Common myeloid progenitor, CD34-positive (primary cell): Measurements from ENCODE around the gene TMEM61.

Experiments used
- CTCF ChIA-PET: fragments of 350-600 bp; sonication (Branson Sonifier 250); formaldehyde crosslinking; loops from one replicate; lab custom pipeline; 2021; ENCODE audit warnings: antibody characterized with exemption; lab: Charles Lee
- POLR2A ChIA-PET: fragments of 350-600 bp; sonication (Branson Sonifier 250); formaldehyde crosslinking; loops from one replicate; lab custom pipeline; 2021; ENCODE audit warnings: antibody characterized with exemption; lab: Charles Lee
- DNase-seq, 3 donors: peaks; one replicate each; pipeline versions ENCODE4 v3.0.0 to v3.0.0-alpha.2; 2013
- H3K27ac ChIP-seq, 2 experiments: 1 replicate in 1 of 2; 2 replicates in 1 of 2; pipeline ENCODE4 v1.7.0; 2013; ENCODE audit warnings: inconsistent platforms in 2 of 2, low read length in 2 of 2, mild to moderate bottlenecking in 2 of 2, low read depth in 1 of 2, moderate library complexity in 1 of 2; ENCODE audit not compliant: severe bottlenecking in 2 of 2, insufficient read depth in 1 of 2, poor library complexity in 1 of 2
- H3K27me3 ChIP-seq, 5 experiments: replicated peaks in 2 of 5; 1 replicate in 3 of 5; 2 replicates in 2 of 5; pipeline versions ENCODE4 v1.6.1 to v1.7.0; 2013; ENCODE audit warnings: low read length in 4 of 5, mild to moderate bottlenecking in 2 of 5, moderate library complexity in 2 of 5, inconsistent platforms in 1 of 5; ENCODE audit not compliant: insufficient read depth in 5 of 5, control insufficient read depth in 4 of 5
- H3K36me3 ChIP-seq, 4 experiments: 1 replicate in 2 of 4; 2 replicates in 2 of 4; pipeline versions ENCODE4 v1.6.1 to v1.7.0; 2013; ENCODE audit warnings: low read length in 3 of 4, control low read depth in 1 of 4, mild to moderate bottlenecking in 1 of 4; ENCODE audit not compliant: control insufficient read depth in 4 of 4, insufficient read depth in 4 of 4
- H3K4me1 ChIP-seq, 4 experiments: 1 replicate in 3 of 4; 2 replicates in 1 of 4; pipeline versions ENCODE4 v1.6.1 to v1.7.1; 2013; ENCODE audit warnings: low read length in 3 of 4, mild to moderate bottlenecking in 3 of 4, control low read depth in 1 of 4, inconsistent platforms in 1 of 4, moderate library complexity in 1 of 4; ENCODE audit not compliant: control insufficient read depth in 4 of 4, insufficient read depth in 4 of 4; ENCODE audit errors: control extremely low read depth in 1 of 4
- H3K4me3 ChIP-seq, 7 experiments: 1 replicate in 4 of 7; 2 replicates in 3 of 7; pipeline versions ENCODE4 v1.5.1 to v1.7.0; 2013; ENCODE audit warnings: mild to moderate bottlenecking in 7 of 7, low read length in 6 of 7, moderate library complexity in 6 of 7, inconsistent platforms in 2 of 7, low read depth in 2 of 7, control low read depth in 1 of 7; ENCODE audit not compliant: insufficient read depth in 4 of 7, control insufficient read depth in 1 of 7; ENCODE audit errors: extremely low read depth in 1 of 7
- H3K9me3 ChIP-seq, 5 experiments: 1 replicate in 4 of 5; 2 replicates in 1 of 5; pipeline versions ENCODE4 v1.6.1 to v1.7.1; 2013; ENCODE audit warnings: low read length in 4 of 5, mild to moderate bottlenecking in 2 of 5, inconsistent platforms in 1 of 5, low read depth in 1 of 5, moderate library complexity in 1 of 5; ENCODE audit not compliant: control insufficient read depth in 4 of 5, insufficient read depth in 2 of 5; ENCODE audit errors: control extremely low read depth in 1 of 5
- WGBS: methylation state at CpG from one replicate; pipeline ENCODE4 v1.1.5; 2013; ENCODE audit not compliant: insufficient coverage; 5-methylcytosine and 5-hydroxymethylcytosine counted together

Gene TMEM61

GRCh38 chr1:54950006-54950368 lies 30.4 kb upstream of the TMEM61 start:
- Histone ChIP-seq H3K36me3 (no peaks in the 10 kb centered on the region), H3K27ac (no peak overlapping the region), H3K4me3 (no peak overlapping the region), H3K4me1 (peaks cover 3 to 6% (median 4%) of the 10 kb centered on the region in 4 experiments), H3K27me3 (no peaks in the 10 kb centered on the region), H3K9me3 (no peaks in the 10 kb centered on the region)
- CTCF ChIA-PET: interaction anchor here (0.9 to 14.9 kb wide), 10 partner anchors 10 to 72 kb away, joined by 3 to 235 read pairs (median 6); partner anchors contain the start of gene BSND
- WGBS: 83% methylated on average over 4 of the region's 6 CpGs
- POLR2A ChIA-PET: no interaction called here
- no peak for DNase-seq

- H3K9me3 ChIP-seq: no peaks in the 10 kb centered on the region
- peak overlapping the region in 1 of 7 experiments; percentile 58 for H3K4me3 ChIP-seq
- peaks cover 3 to 6% (median 4%) of the 10 kb centered on the region in 4 experiments for H3K4me1 ChIP-seq
- H3K36me3 ChIP-seq: no peaks in the 10 kb centered on the region
- peak; percentile 61 to 75 (median 63) for DNase-seq
- CTCF ChIA-PET: interaction anchor here (0.6 to 14.9 kb wide), 12 partner anchors 9 to 71 kb away, joined by 3 to 235 read pairs (median 5); partner anchors contain the start of gene BSND
- H3K27ac ChIP-seq: no peak overlapping the region
- 40% methylated on average over 24 of the region's 27 CpGs for WGBS
- POLR2A ChIA-PET: no interaction called here
- no peaks in the 10 kb centered on the region for H3K27me3 ChIP-seq
Observed at GRCh38 chr1:54950369-54951163, 29.9 kb upstream of the TMEM61 start.

DNA sequence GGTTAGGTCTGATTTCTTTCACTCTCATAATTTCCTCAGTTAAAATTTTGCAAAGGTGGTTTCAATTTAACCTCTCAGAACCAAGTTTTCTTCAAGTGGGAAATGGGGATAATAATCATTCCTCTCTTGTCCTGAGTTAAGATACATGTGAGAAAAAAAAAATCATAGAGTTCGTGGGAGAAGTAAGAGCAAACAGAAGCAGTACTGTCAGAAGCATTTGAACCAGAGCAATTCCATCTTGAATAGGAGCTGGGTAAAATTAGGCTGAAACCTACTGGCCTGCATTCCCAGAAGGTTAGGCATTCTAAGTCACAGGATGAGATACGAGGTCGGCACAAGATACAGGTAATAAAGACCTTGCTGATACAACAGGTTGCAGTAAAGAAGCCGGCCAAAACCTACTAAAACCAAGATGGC lies 28.6 kb upstream of the TMEM61 start:
- no peaks in the 10 kb centered on the region for H3K27me3 ChIP-seq
- H3K4me1 ChIP-seq: peaks cover 3 to 6% (median 4%) of the 10 kb centered on the region in 4 experiments
- POLR2A ChIA-PET: no interaction called here
- H3K4me3 ChIP-seq: no peak overlapping the region
- no peak for DNase-seq
- CTCF ChIA-PET: interaction anchor here (1.2 to 14.9 kb wide), 4 partner anchors 13 to 96 kb away, joined by 3 to 235 read pairs (median 12); partner anchors contain the start of gene BSND
- no peaks in the 10 kb centered on the region for H3K9me3 ChIP-seq
- no peak overlapping the region for H3K27ac ChIP-seq
- WGBS: 92% methylated on average over 4 of the region's 4 CpGs
- no peaks in the 10 kb centered on the region for H3K36me3 ChIP-seq

DNA sequence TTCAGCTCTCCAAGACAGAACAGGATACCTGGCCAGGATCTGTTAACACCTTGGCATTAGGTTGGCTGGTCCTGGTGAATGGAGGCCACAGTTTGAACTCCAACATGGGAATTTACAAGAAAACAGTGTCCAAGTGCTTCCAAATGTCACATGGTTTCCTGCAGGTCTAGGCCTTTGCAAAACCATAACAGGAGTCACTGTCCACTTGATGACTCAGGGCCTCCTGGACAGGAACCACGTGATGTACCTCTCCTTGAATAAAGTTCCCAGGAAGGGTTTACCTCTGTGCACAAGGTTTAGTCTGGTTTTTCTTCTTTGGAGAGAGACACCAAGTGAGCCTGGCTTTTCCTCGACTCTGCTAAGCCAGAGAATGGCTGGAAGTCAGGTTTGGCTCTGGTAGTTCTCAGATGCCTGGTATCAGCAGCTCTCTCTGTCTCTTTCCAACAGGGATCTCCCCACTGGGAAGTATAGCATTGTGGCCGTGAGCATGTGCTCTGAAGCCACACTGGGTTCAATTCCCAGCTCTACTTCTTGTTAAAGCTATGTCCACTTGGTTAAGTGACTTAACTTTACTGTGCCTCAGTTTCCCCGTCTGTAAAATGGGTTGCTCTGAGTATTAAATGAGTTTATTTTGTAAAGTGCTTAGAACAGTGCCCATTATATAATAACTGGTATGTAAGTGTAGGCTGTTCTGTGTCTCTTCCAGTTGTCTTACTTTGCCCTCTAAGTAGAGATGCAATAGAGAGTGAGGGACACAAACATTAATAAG lies 27.3 kb upstream of the TMEM61 start:
- H3K27me3 ChIP-seq: no peaks in the 10 kb centered on the region
- no peaks in the 10 kb centered on the region for H3K36me3 ChIP-seq
- no peak overlapping the region for H3K4me3 ChIP-seq
- H3K27ac ChIP-seq: no peak overlapping the region
- peaks cover 0 to 8% (median 2%) of the 10 kb centered on the region in 5 experiments for H3K9me3 ChIP-seq
- ChIA-PET POLR2A (no interaction called here), CTCF (interaction anchor here (1.0 to 14.9 kb wide), 3 partner anchors 39 to 94 kb away, joined by 3 to 235 read pairs (median 3); partner anchors contain the start of gene BSND)
- peaks cover 3 to 5% (median 4%) of the 10 kb centered on the region in 4 experiments for H3K4me1 ChIP-seq
- 92% methylated on average over 3 of the region's 4 CpGs for WGBS
- DNase-seq: no peak

- WGBS: 64% methylated on average over 2 of the region's 3 CpGs
- Histone ChIP-seq H3K4me1 (peaks cover 0 to 5% (median 2%) of the 10 kb centered on the region in 4 experiments), H3K27ac (no peak overlapping the region), H3K4me3 (no peak overlapping the region), H3K36me3 (no peaks in the 10 kb centered on the region), H3K27me3 (no peaks in the 10 kb centered on the region), H3K9me3 (peaks cover 0 to 11% (median 3%) of the 10 kb centered on the region in 5 experiments)
- no peak for DNase-seq
- ChIA-PET CTCF (interaction anchor here (1.0 to 14.9 kb wide), 2 partner anchors 38 to 68 kb away, joined by 3 to 235 read pairs; partner anchors contain the start of gene BSND), POLR2A (no interaction called here)
Observed at GRCh38 chr1:54953846-54954245, 26.6 kb upstream of the TMEM61 start.

DNA sequence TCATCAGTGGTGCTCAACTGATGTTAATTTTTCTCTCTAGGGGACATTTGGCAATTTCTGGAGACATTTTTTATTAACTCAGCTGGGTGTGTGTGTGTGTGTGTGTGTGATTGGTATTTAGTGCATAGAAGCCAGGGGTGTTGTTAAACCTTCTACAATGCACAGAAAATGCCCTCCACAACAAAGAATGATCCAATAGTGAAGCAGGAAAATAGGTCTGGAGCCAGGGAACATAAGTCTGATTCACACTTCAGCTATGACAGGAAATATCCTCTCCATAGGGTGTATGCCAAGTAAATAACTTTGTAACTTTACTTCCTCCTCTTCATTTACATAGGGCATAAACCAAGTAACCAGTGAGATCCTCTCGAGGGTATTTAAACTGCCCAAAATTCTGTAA lies 25.1 kb upstream of the TMEM61 start:
- Histone ChIP-seq H3K36me3 (no peaks in the 10 kb centered on the region), H3K4me3 (no peak overlapping the region), H3K27ac (no peak overlapping the region), H3K4me1 (peaks cover 0 to 3% (median 1%) of the 10 kb centered on the region in 4 experiments), H3K27me3 (no peaks in the 10 kb centered on the region), H3K9me3 (peaks cover 0 to 15% (median 4%) of the 10 kb centered on the region in 5 experiments)
- WGBS: no CpG with 5 or more reads among the region's 1 CpG
- ChIA-PET CTCF (no interaction called here), POLR2A (interaction anchor here (0.7 kb wide), 1 partner anchor 23 kb away, joined by 3 read pairs; no protein-coding TSS in a partner anchor)
- no peak for DNase-seq
